K562 (cell line): ENCODE data around the gene KAZN. TPM values are rescaled to one million over a fixed set of nuclear protein-coding genes. Genes with fewer than 3 reads are reported as not detected.
A peak's percentile ranks its signal among the peaks of the same experiment; 100 is the strongest.

Experiments used
- ARNT ChIP-seq, 2 experiments: fragments of 450-650 bp; IDR thresholded peaks; 2 replicates each; pipeline ENCODE4 v1.6.1; 2016; ENCODE audit warnings: mild to moderate bottlenecking in 1 of 2
- ASH1L ChIP-seq: fragments of 450-650 bp; IDR thresholded peaks from 2 replicates; pipeline ENCODE4 v1.6.1; 2018; ENCODE audit warnings: borderline replicate concordance, mild to moderate bottlenecking, low read depth; ENCODE audit not compliant: partially characterized antibody
- BRD9 ChIP-seq: fragments of 450-650 bp; IDR thresholded peaks from 2 replicates; pipeline ENCODE4 v1.6.1; 2018; ENCODE audit warnings: low read depth; ENCODE audit not compliant: partially characterized antibody
- FOXK2 ChIP-seq, 2 experiments: fragments of 450-650 bp; IDR thresholded peaks in 1 of 2; conservative IDR thresholded peaks in 1 of 2; 2 replicates each; pipeline ENCODE4 v1.6.1; 2016; ENCODE audit warnings: low read depth in 2 of 2, mild to moderate bottlenecking in 1 of 2
- KDM5B ChIP-seq: fragments of 200-600 bp; sonication (generic); IDR thresholded peaks from 2 replicates; pipeline ENCODE4 v1.6.1; 2012; ENCODE audit warnings: low read depth, mild to moderate bottlenecking, moderate library complexity, low read length, control low read depth, inconsistent platforms; ENCODE audit not compliant: insufficient replicate concordance
- LCOR ChIP-seq: sonication (generic); formaldehyde crosslinking; IDR thresholded peaks from 2 replicates; pipeline ENCODE4 v1.8.0; 2022; ENCODE audit warnings: mild to moderate bottlenecking, missing genetic modification reagents
- NONO ChIP-seq, 2 experiments: fragments of 200-400 bp in 1 of 2; fragments of 450-650 bp in 1 of 2; formaldehyde crosslinking in 1 of 2; IDR thresholded peaks; 2 replicates each; pipeline ENCODE4 v1.6.1; 2017; ENCODE audit warnings: low read depth in 2 of 2, mild to moderate bottlenecking in 2 of 2, moderate library complexity in 2 of 2, low read length in 1 of 2
- OTX1 ChIP-seq: fragments of 450-650 bp; formaldehyde crosslinking; IDR thresholded peaks from 2 replicates; pipeline ENCODE4 v1.4.0; 2022; ENCODE audit warnings: mild to moderate bottlenecking
- PYGO2 ChIP-seq: fragments of 450-650 bp; IDR thresholded peaks from 2 replicates; pipeline ENCODE4 v1.6.1; 2016; ENCODE audit warnings: mild to moderate bottlenecking, missing genetic modification characterization, moderate library complexity, missing compliant biosample characterization
- SMAD2 ChIP-seq: fragments of 150-350 bp; IDR thresholded peaks from 2 replicates; pipeline ENCODE4 v1.6.1; 2014; ENCODE audit warnings: low read depth, mild to moderate bottlenecking, low read length
- STAT5A ChIP-seq: IDR thresholded peaks from 2 replicates; pipeline ENCODE4 v1.6.1; 2012; ENCODE audit warnings: low read length, inconsistent platforms, borderline replicate concordance
- TBP ChIP-seq: optimal IDR thresholded peaks from 2 replicates; pipeline ENCODE3; 2011; ENCODE audit warnings: low read depth, low read length, improper control_type of control experiment
- ZFP36 ChIP-seq: fragments of 150-350 bp; IDR thresholded peaks from 2 replicates; pipeline ENCODE4 v1.6.1; 2018; ENCODE audit warnings: low read length, low read depth; ENCODE audit not compliant: partially characterized antibody
- ZNF444 ChIP-seq: fragments of 250-450 bp; sonication (Bioruptor Pico); IDR thresholded peaks from 2 replicates; pipeline ENCODE4 v1.4.0; 2020; ENCODE audit warnings: mild to moderate bottlenecking, moderate library complexity
- ZNF583 ChIP-seq: fragments of 250-450 bp; sonication (Bioruptor Pico); IDR thresholded peaks from 2 replicates; pipeline ENCODE4 v1.4.0; 2020
- ZNF695 ChIP-seq: fragments of 450-650 bp; formaldehyde crosslinking; IDR thresholded peaks from 2 replicates; pipeline ENCODE4 v1.4.0; 2020; ENCODE audit warnings: mild to moderate bottlenecking, moderate library complexity
- ZZZ3 ChIP-seq: fragments of 450-650 bp; IDR thresholded peaks from 2 replicates; pipeline ENCODE4 v1.6.1; 2016; ENCODE audit warnings: antibody characterized with exemption, mild to moderate bottlenecking, moderate library complexity
- polyA plus RNA-seq, 8 experiments: library from polyadenylated mRNA; depleted of rRNA in 4 of 8; stranded (reverse) in 5 of 8; unstranded in 3 of 8; fragments of >200 nt; fragmentation: Nextera tagmentation in 2 of 8; fragmentation: Illumina TruSeq in 1 of 8; extraction: Ambion mirVana in 2 of 8; extraction: Trizol in 1 of 8; gene quantifications; 2 replicates each; pipeline versions ENCODE4 v1.2.1 to v1.2.3, GENCODE V29; 2011 to 2014; ENCODE audit warnings: inconsistent platforms in 1 of 8, missing spikeins in 1 of 8
- total RNA-seq, 7 experiments: library from RNA; depleted of rRNA in 6 of 7; stranded (reverse); fragments of >200 nt in 6 of 7; fragmentation: Illumina TruSeq in 2 of 7; extraction: Trizol in 2 of 7; gene quantifications; 2 replicates each; pipeline versions ENCODE4 v1.2.1 to v1.2.3, GENCODE V29; 2011 to 2021; ENCODE audit warnings: low replicate concordance in 1 of 7
- TF ChIP-seq, protein P1 (sequence below): sonication (generic); formaldehyde crosslinking; IDR thresholded peaks from 2 replicates; pipeline ENCODE4 v1.8.0; 2023; ENCODE audit warnings: mild to moderate bottlenecking, missing genetic modification reagents
- TF ChIP-seq, protein P2 (sequence below): sonication (generic); formaldehyde crosslinking; IDR thresholded peaks from 2 replicates; pipeline ENCODE4 v1.8.0; 2022; ENCODE audit warnings: mild to moderate bottlenecking, missing genetic modification reagents
- TF ChIP-seq, protein P3 (sequence below): IDR thresholded peaks from 2 replicates; pipeline ENCODE4 v1.6.1; 2014; ENCODE audit warnings: antibody characterized with exemption
- TF ChIP-seq, protein P4 (sequence below): sonication (generic); formaldehyde crosslinking; IDR thresholded peaks from 2 replicates; pipeline ENCODE4 v1.8.1; 2022; ENCODE audit warnings: missing genetic modification reagents

KAZN gene
- total and polyA plus RNA-seq, 9 of the 15 experiments (the other 6 are each of a cell fraction or from before 2014, with no cell fraction given) = 2.1 to 21.6 (median 5.4) TPM

DNA sequence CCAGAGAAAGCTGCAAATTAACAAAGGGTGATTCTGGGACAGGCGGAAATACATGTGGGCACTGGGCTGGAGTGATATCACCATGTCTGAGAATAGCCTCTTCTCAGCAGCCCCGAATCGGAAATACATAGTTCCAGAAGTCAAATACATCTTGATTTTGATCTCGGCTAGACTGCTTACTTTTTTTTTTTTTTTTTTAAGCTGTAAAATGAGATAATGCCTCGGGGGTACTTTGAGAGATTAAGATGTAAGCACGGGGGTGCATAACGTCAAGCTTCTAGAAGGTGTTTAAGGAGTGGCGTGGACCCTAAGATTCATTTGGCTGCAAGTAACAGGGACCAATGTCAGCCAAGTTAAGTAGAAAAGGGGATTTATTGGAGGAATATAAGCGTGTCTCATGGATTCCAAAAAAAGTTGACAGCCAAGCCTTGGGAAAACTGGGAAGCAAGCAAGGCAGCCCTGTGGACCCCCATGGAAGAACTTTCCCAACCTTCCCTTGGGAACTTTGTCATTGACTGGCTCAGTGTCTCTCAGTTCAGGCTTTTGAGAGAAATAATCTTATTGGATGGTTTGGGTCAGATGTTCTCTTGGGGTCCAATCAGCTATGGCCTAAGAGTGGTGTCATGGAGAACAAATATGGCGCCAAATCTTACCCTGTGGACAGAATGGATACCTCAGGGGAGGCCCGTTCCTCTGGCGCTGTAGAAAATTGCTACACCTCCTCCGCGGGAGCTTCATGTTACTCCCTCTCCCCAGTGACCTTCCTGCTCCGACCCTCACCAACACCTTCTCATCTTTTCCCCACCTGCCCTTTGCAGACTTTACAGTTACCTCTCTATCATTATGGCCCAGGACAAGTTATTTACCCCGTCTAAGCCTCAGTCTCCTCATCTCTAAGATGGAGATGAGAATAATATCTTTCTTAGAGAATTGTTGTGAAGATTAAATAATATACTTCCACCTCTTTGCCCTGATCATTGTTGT, 186.6 kb downstream of the KAZN start (continued):
- TF ChIP-seq, protein P1, sequence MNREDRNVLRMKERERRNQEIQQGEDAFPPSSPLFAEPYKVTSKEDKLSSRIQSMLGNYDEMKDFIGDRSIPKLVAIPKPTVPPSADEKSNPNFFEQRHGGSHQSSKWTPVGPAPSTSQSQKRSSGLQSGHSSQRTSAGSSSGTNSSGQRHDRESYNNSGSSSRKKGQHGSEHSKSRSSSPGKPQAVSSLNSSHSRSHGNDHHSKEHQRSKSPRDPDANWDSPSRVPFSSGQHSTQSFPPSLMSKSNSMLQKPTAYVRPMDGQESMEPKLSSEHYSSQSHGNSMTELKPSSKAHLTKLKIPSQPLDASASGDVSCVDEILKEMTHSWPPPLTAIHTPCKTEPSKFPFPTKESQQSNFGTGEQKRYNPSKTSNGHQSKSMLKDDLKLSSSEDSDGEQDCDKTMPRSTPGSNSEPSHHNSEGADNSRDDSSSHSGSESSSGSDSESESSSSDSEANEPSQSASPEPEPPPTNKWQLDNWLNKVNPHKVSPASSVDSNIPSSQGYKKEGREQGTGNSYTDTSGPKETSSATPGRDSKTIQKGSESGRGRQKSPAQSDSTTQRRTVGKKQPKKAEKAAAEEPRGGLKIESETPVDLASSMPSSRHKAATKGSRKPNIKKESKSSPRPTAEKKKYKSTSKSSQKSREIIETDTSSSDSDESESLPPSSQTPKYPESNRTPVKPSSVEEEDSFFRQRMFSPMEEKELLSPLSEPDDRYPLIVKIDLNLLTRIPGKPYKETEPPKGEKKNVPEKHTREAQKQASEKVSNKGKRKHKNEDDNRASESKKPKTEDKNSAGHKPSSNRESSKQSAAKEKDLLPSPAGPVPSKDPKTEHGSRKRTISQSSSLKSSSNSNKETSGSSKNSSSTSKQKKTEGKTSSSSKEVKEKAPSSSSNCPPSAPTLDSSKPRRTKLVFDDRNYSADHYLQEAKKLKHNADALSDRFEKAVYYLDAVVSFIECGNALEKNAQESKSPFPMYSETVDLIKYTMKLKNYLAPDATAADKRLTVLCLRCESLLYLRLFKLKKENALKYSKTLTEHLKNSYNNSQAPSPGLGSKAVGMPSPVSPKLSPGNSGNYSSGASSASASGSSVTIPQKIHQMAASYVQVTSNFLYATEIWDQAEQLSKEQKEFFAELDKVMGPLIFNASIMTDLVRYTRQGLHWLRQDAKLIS (CRISPR knock-in tag) = no peak
- TF ChIP-seq ZNF695 (CRISPR knock-in tag) = no peak
- TF ChIP-seq NONO (IDR thresholded peaks at IDR 0.05; ENCODE audit: low read depth in 2 of 2, low read length in 1 of 2) = no peak
- TF ChIP-seq, protein P2, sequence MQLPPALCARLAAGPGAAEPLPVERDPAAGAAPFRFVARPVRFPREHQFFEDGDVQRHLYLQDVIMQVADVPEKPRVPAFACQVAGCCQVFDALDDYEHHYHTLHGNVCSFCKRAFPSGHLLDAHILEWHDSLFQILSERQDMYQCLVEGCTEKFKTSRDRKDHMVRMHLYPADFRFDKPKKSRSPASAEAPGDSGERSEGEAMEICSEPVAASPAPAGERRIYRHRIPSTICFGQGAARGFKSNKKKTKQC (CRISPR knock-in tag) = no peak
- no peak for TF ChIP-seq ZNF444 (CRISPR knock-in tag)
- TF ChIP-seq ZFP36 = no peak
- TF ChIP-seq, protein P3, sequence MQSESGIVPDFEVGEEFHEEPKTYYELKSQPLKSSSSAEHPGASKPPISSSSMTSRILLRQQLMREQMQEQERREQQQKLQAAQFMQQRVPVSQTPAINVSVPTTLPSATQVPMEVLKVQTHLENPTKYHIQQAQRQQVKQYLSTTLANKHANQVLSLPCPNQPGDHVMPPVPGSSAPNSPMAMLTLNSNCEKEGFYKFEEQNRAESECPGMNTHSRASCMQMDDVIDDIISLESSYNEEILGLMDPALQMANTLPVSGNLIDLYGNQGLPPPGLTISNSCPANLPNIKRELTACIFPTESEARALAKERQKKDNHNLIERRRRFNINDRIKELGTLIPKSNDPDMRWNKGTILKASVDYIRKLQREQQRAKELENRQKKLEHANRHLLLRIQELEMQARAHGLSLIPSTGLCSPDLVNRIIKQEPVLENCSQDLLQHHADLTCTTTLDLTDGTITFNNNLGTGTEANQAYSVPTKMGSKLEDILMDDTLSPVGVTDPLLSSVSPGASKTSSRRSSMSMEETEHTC = no peak
- peak in 1 of 2 experiments; percentile 61; a peak in 2 of 4 replicates for TF ChIP-seq ARNT (IDR thresholded peaks at IDR 0.05)
- TF ChIP-seq PYGO2 (tag) = no peak
- no peak for TF ChIP-seq KDM5B
- TF ChIP-seq SMAD2 = no peak
- TF ChIP-seq OTX1 (CRISPR knock-in tag) = no peak
- TF ChIP-seq ASH1L = peak; percentile 10
- TF ChIP-seq STAT5A = peak; percentile 26; the same call in 1 of the 2 replicates
- TF ChIP-seq LCOR = no peak
- TF ChIP-seq ZNF583 (CRISPR knock-in tag) = 0 out of 2 replicates have a peak, but pooled peaks have one; percentile 39
- no peak for TF ChIP-seq FOXK2 (conservative IDR thresholded peaks at IDR 0.05 in 1 of 2, IDR thresholded peaks at IDR 0.05 in 1 of 2; ENCODE audit: low read depth in 2 of 2)
- TF ChIP-seq BRD9 = no peak
- TF ChIP-seq TBP = peak; percentile 13
- TF ChIP-seq, protein P4, sequence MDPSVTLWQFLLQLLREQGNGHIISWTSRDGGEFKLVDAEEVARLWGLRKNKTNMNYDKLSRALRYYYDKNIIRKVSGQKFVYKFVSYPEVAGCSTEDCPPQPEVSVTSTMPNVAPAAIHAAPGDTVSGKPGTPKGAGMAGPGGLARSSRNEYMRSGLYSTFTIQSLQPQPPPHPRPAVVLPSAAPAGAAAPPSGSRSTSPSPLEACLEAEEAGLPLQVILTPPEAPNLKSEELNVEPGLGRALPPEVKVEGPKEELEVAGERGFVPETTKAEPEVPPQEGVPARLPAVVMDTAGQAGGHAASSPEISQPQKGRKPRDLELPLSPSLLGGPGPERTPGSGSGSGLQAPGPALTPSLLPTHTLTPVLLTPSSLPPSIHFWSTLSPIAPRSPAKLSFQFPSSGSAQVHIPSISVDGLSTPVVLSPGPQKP (CRISPR knock-in tag) = no peak
- TF ChIP-seq ZZZ3 = no peak
